ENCODE data around the gene LAMA5.

The LAMA5 gene

DNA sequence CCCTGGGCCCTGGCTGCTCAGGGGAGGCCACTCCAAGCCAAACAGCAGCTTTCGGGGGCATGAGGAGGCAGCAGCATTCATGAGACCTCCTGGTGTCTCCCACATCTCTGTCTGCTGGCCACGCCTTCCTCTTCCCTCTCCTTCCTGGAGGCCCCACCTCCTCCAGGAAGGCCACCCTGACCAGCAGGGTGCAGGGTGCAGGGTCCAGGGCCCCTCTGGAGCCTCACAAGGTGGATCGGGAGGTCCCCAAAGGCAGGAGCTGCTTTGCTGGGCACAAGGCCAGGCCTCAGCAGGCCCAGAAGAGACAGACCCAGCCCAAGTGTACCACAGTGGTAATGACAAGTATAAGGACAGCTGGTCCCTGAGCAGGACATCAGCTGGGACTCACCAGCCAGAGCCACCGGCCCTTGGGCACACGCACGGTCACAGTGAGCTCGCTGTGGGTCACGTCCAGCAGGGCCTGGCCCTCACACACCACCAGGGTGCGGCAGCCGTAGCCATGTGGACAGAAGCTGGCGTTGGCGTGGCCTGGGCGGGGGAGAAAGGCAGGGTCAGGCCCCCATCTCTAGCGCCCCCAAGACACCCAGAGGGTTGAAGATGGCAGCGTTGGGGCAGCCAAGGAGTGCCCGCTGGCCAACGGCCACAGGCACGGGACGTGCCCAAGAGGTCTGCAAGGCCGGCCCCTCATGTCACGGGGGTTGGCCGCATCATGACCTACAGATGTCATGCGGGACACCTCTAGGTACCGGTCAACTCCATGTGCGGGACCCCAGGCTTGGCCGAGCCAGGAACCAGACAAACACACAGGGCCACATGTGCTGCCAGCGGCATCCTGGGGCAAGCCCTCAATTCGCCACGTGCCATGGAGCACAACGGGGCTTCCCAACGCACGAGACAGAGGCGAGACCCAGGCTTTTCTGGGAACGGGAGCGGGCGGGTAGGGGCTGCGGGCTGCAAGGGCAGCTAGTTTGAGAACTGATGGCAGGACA, 37.4 kb downstream of the LAMA5 start:
- no peak for DNase-seq (ENCODE audit: low spot score)

DNA sequence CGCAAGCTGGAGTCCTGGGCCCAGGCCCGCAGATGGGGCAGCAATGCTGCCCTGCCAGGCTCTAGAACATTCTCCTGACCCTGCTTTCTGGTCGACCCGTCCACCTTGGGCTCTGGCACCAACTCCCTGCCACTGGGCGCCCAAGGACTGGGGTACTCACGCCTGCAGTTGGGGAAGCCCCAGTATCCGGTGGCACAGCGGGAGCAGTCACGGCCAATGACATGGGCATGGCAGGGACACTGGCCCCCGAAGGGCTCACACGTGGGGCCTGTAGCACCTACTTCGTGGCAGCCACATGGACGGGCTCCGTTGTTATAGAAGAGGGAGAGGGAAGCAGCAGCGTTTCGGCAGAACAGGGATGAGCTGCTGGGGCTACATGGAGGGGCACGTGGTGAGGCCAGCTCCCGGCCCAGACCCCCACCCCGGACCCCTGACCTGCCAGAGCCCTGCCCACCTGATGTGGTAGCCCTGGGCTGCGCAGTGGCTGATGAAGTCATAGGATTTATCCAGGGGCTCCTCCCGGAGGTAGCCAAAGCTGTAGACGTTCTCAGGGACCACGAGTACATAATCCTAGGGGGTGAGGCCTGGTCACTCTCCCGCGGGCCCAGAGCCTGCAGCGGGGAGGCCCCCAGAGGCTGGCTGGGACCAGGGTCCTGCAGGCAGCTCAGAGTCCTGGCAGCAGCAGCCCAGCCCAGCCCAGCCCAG, 38.3 kb downstream of the LAMA5 start:
- no peak for DNase-seq (ENCODE audit: low spot score)

DNA sequence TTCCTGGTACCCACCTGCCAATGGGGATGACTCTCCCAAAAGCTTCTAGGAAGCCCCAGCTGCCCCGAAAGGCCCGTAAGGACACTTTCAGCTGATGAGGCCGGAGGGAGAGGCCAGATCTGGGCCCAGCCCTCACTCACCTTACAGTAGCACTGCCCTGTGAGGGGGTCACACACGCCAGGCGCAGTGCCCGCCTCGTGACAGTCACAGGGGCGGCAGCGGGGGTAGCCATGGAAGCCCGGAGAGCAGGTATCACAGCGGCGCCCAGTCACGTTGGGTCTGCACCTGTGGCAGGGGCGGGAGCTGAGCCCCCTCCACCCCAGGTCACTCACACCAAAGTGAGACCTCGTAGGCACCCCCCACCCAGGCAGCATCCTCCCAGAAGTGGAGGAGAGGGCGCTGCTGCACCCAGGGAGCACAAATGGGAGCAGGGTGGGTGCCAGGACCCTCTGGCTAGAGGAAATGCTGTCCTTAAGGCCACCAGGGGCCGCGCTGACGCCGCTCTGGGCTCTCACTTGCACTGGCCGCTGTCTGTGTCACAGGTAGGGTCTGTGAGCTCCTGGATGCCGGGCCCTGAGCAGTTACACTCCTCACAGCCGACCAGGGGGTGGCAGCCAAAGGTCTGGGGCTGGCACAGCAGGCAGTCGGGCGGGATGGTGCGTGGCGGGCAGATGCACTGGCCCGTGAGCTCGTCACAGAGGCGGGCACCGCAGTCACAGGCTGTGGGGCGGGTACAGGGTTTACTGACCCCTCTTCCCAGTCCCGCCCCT, 39.2 kb downstream of the LAMA5 start:
- no peak for DNase-seq (ENCODE audit: low spot score)

DNA sequence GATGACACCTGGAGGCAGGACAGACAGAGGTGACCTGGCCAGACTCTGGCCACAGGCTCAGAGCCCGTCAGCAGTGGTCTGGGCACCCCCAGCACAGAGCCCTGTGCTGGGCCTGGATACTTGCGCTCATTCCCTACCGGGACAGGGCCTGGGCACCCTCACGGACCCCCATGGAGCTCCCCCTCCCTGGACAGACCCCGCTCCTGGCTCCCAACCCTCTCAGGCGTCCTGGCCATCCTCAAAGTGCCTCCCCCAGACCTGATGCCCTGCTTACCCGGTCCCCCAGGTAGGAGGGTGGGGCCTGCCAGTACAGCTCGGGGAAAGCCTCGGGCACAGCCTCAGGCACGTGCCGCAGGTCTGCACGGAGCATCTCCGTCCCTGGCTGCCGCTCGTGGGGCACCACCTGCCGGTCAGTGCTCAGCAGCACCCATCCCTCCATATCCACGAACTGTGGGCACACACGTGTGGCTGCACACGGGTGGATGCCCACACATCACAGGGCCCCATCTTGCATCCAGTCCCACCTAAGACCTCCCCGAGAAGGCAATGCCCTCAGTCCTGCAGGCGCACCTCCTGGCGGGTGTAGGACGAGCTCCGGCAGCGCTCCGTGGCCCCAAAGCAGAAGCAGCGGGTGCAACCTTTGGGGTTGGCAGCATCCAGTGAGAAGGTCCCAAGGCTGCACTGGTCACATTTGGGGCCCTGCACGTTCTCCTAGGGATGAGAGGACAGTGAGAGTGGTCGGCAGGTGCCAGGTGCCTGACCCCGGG, 40.0 kb downstream of the LAMA5 start:
- DNase-seq (ENCODE audit: low spot score), result no peak

- DNase-seq (ENCODE audit: low spot score), result no peak
These were observed 40.6 kb downstream of the LAMA5 start for GRCh38 chr20:62326559-62326958.

GRCh38 chr20:62325172-62325905, 41.8 kb downstream of the LAMA5 start:
- DNase-seq (ENCODE audit: low spot score), result no peak

GRCh38 chr20:62323980-62324906, 42.9 kb downstream of the LAMA5 start:
- no peak for DNase-seq (ENCODE audit: low spot score)

DNA sequence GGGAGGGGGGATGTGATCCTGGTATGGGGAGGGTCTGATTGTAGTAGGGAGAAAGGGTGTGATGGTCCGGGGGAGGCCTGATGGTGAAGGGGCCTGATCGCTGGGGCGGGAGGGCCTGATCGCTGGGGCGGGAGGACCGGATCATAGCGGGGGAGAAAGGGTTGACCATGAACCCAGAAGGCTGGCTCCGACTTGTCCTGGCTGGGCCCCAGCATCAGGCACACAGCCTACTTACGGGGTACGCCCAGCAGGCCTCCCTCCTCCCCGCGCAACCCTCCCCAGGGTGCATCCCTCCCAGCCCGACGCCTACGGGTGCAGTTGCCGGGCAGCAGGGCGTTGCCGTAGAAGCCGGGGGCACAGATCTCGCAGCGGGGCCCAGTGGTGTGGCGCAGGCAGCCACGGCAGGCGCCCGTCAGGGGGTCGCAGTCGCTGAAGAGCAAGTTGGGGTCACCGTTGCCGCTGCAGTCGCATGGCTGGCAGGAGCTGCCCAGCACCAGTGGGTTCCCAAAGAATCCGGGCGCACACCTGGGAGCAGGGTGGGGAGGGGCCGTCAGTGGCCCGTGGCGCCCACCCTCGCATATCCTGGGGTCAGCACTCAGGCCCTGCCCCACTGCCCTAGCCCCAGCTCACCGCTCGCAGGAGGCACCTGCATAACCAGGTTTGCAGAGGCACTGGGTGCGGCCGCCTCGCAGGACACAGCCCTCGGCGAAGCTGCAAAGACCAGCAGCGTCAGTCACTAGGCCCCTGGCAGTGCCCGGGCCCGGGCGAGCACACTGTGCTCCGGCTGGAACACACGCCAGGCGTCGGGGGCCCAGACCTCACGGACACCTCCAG, 43.7 kb downstream of the LAMA5 start:
- DNase-seq (ENCODE audit: low spot score), result no peak

GRCh38 chr20:62322492-62323041, 44.5 kb downstream of the LAMA5 start:
- DNase-seq (ENCODE audit: low spot score), result no peak

- DNase-seq (ENCODE audit: low spot score), result no peak
These were observed 45.1 kb downstream of the LAMA5 start for GRCh38 chr20:62321975-62322374.

- peak; percentile 85 for DNase-seq (ENCODE audit: low spot score)
These were observed 45.6 kb downstream of the LAMA5 start for GRCh38 chr20:62321521-62321948.

GRCh38 chr20:62320581-62321354, 46.3 kb downstream of the LAMA5 start:
- DNase-seq (ENCODE audit: low spot score), result peak; percentile 80

DNA sequence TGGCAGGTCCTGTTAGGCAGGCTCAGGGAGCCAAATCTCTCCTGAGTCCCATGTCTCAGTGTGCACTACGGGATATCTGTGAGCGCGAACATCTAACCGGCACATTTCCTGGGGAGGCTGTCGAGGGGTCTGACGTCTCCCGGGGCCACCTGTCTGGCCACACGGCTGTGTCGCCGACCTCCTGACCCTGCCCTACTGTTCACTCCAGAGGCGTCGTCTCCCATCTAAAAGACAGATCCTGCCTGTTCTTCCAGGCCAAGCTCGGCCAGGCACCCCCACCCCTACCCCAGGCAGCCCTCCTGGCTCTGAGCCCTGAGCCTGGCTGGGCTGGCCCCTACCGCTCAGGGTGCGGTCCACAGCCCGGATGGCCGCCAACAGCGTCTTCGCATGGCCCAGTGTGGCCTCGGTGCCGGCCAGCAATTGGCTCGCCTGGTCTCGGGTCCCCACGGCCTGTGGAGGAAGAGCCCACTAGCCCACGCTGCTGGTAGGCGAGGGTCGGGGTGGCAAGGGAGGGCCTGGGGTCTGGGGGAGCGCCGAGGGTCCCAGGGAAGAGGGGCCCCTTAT, 47.7 kb downstream of the LAMA5 start:
- no peak for DNase-seq (ENCODE audit: low spot score)

DNA sequence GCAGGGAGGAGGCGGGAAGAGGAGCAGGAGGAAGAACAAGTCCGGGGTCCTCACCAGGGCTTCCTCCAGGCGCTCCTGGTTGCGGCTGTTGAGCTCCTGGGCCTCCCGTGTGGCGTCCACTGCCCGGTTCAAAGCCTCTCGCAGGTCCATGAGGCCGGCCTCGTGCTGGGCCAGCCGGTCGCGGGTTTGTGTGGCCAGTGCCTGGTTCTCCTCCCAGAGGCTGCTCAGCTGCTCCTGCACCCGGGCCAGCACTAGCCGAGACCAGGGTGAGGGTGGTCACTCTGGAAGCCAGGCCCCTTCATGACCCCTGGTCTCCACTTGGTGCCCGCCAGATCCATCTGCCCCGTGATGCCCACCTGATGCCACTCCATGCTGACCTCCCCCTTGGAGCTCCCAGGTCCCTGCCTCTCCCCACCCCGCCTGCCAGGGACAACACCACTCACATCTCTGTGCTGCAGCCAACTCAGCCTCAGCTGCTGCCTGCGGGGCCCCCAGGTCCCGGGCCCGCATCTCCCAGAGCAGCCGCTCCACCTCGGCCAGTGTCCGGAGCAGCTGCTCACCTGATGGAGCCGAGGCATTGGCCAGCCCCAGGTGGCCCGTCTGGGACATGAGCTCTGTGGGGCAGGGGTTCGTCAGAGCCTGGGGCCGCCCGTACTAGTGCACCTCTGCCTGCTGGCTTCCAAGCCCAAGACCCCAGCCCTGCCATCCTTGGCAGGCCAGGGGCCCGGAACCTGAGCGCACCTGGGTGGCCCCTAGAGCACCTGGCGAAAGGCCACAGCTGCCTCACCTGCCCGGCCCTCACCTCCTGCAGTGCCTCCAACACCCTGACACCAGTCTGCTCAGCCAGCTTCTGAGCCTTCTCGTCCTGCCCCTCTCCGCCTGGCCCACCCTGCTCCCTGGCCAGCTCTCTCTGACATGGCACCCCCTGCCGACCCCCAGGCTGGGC, 48.4 kb downstream of the LAMA5 start:
- DNase-seq (ENCODE audit: low spot score), result peak; percentile 25

DNA sequence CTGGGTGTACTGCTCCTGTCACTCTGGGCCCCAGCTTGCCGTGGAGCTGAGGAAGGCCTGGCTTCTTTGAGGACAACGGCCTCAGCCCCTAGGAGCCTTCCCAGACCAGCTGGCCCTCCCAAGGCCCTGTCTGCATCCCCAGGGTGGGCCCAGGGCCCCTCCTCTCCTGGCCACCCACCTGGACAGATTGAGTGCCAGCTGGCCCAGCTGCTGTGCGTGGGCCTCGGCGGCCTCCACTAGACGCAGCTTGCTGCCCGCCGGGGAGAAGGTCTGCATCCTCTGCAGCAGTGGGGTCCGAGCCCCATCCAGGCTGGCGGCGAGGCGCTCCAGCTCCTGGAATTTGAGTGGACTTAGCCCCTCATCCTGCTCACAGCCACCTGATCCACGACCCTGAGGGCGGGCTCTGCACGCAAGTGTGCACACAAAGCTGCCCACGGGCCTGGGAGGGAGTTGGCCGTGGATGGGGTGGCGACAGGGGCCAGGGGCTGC, 49.9 kb downstream of the LAMA5 start:
- no peak for DNase-seq (ENCODE audit: low spot score)
